NCI-H1417 (cell line): ENCODE data around the gene WIPI1.
A peak's percentile ranks its signal among the peaks of the same experiment; 100 is the strongest.
"Not testable (repeated sequence)": the region's sequence is repeated elsewhere in the genome, so short reads cannot be mapped to it uniquely, and the experiment has no call there.

ENCODE experiments used
- DNase-seq, 3 experiments: peaks; one replicate each; lab custom pipeline; 2025; lab: John Stamatoyannopoulos, UW

WIPI1 gene, protein sequence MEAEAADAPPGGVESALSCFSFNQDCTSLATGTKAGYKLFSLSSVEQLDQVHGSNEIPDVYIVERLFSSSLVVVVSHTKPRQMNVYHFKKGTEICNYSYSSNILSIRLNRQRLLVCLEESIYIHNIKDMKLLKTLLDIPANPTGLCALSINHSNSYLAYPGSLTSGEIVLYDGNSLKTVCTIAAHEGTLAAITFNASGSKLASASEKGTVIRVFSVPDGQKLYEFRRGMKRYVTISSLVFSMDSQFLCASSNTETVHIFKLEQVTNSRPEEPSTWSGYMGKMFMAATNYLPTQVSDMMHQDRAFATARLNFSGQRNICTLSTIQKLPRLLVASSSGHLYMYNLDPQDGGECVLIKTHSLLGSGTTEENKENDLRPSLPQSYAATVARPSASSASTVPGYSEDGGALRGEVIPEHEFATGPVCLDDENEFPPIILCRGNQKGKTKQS

DNA sequence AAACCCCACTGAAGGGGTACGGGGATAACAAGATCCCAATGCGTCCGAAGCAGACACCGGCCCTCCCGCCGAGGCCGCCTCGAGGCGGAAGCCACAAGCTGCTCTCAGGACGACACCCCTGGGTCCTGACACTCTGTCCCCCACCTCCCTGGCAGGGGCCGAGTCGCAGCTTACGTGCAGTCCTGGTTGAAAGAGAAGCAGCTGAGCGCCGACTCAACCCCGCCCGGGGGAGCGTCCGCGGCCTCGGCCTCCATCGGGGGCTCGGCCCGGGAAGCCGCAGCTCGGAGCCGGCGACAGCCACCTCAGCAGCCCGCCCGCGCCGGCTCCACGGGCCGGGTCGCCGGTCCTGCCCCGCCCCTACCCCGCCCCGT, at the start of gene WIPI1:
WIPI1 (minus strand) TSS at position 329 of the 371 bp plus-strand sequence; CDS start at position 254, 75 bp downstream.
- peak in 2 of 3 experiments; percentile 79 to 81 for DNase-seq

GRCh38 chr17:68505951-68506350, 48.7 kb upstream of the WIPI1 start:
- no peak for DNase-seq

DNA sequence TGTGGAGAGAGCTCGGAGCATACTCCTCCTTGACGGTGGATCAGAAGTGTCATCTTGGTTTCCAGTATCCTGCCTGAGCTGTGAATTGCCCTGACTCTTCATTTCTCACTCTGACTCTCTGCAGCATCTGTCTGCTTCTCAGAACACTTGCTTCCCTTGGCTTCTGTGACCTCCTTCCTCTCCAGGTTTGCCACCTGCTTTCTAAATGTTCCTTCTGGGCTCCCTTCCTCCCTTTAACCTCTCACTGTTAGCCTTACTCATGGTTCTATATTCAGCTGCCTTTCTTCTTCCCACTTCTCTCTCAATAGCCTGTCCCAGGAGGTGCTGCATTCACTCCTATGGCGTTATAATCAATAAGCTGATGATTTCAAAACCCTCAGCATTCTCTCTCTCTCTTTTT, 43.8 kb upstream of the WIPI1 start:
- DNase-seq = no peak

DNA sequence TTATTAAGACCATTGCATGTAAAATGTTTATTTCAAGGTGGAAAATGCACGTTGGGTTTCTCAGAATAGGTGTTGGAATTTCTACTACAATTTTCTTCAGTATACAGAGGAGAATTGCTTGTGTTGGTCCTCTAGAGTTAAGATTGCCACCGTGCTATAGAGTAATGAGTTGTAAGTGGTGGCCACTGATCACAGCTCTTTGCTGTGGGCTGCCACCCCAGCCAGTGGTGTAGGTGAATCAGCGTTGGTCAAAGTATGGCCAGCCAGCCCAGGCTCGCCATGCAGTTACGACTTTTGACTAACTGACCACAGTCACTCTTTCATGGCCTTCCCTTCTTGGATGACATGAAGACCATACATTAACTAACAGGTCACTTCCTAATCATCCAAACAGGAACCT, 42.3 kb upstream of the WIPI1 start:
- no peak for DNase-seq

DNA sequence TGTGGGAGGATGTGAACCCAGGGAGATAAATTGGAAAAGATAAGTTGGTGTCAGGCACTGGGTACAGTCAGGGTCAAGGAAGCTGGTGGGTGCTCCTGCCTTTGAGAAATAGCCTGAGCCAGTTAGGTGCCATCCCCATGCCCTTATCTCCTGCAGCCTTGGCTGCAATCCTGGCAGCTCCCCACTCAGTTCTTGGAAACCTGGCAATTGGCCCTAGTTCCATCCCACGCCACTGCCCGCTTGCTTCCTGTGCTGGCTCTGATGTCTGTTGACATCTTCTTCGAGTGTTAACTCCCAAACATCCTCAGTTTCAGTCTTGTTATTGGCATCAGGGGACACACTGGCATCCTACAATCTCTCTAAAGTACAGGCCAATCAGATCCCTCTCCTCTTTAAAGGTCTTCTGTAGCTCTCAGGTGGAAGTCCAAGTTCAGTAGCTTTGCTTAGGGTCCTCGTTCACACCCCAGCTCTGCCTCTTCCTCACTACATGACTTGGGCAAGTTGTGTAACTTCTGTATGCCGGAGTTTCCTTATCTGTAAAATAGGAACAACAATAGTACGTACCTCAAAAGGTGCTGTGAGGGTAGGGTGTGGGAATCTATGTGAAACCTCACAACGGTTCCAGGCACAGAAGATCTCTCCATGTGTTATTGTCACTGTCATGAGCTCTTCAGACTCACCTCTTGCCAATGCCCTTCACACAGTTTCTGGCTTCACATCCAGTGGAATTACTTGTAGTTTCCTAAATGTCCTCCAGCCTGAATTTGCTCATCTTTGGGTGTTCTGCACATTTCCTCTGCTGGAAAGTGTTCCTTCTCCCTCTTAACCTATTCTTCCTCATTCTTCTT, 41.4 kb upstream of the WIPI1 start:
- no peak for DNase-seq

DNA sequence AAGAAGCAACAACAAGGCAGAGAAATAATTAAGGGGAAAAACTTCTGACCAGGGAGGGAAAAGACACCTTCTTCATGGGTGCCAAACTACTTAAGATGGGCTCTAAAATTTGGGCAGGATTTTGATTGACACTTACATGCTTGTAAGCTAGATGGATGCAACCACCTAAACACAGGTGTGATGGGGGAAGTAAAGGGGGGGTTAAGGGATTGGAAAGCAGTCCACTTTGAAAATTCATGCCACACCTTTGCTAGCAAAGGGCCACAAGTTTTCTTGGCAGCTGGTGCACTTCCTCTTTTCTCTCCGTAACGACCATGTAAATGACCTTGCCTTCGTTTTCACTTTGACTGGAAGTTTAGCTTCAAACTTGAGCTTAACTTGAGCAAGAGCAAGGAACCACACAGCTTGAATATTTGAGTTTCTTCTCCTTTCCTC, 40.6 kb upstream of the WIPI1 start:
- no peak for DNase-seq

DNA sequence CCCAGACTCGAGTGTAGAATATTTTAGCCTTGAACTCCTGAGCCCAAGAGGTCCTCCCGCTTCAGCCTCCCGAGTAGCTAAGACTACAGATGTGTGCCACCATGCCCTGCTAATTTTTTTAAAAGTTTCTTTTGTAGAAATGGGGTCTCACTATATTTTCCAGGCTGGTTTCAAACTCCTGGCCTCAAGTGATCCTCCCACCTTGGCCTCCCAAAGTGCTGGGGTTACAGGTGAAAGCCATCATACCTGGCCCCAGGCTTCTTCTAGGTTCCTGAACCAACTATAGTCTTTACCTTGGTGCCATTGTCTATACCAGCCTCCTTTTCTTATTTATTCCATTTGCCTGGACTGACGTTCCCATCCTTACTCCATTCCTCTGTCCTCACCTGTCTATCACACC, 37.8 kb upstream of the WIPI1 start:
- no peak for DNase-seq

- DNase-seq = not testable (repeated sequence)
These were observed 35.2 kb upstream of the WIPI1 start for GRCh38 chr17:68492394-68493054.

- peak in 1 of 3 experiments; percentile 6 for DNase-seq
These were observed 34.3 kb upstream of the WIPI1 start for GRCh38 chr17:68491381-68492231.

GRCh38 chr17:68489919-68490318, 32.6 kb upstream of the WIPI1 start:
- DNase-seq = no peak

- no peak for DNase-seq
These were observed 27.2 kb upstream of the WIPI1 start for GRCh38 chr17:68484458-68484857.

DNA sequence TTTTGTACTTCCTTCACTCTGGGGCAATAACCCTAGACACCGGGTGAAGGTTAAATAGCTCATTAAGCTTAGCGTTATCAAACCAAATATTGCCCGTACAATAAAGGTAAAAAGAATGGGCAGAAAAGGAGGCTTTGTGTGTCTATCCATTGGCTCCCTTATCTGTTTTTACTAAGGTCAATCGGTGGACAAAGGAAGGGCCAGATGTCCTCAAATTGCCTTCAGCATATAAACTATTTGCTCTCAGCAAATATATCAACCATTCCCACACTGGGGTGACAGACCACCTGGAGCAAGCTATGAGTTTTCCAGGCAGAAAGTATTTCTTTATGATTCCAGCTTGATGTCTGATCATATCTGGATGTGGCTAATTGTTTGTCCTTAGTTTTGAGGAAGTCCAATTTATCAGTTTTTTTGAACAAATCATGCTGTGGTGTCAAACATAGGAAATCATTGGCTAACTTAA, 25.3 kb upstream of the WIPI1 start:
- DNase-seq = peak in 1 of 3 experiments; percentile 21

- DNase-seq = no peak
These were observed 23.6 kb upstream of the WIPI1 start for GRCh38 chr17:68480885-68481284.

- DNase-seq = no peak
These were observed 13.7 kb upstream of the WIPI1 start for GRCh38 chr17:68470961-68471360.

DNA sequence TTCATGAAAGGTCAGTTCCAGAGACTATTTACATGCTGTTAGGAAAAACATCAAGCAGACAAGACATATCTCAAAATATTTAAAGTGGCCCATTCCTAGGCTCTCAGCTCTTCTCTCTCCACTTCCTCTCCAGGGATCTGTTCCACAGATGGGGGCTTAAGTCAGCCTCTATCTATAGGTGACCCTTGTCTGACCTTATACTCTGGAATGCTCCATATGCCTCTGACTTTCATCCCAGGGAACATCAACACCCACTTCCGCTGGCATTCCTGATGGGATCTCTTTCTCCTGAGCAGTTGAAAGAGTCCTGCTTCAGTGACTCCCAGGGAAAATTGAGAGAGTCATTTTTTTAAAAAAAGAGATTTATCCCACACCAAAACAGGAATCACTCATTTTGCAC, 11.5 kb upstream of the WIPI1 start:
- DNase-seq = no peak

GRCh38 chr17:68468334-68468733, 11.0 kb upstream of the WIPI1 start:
- no peak for DNase-seq

DNA sequence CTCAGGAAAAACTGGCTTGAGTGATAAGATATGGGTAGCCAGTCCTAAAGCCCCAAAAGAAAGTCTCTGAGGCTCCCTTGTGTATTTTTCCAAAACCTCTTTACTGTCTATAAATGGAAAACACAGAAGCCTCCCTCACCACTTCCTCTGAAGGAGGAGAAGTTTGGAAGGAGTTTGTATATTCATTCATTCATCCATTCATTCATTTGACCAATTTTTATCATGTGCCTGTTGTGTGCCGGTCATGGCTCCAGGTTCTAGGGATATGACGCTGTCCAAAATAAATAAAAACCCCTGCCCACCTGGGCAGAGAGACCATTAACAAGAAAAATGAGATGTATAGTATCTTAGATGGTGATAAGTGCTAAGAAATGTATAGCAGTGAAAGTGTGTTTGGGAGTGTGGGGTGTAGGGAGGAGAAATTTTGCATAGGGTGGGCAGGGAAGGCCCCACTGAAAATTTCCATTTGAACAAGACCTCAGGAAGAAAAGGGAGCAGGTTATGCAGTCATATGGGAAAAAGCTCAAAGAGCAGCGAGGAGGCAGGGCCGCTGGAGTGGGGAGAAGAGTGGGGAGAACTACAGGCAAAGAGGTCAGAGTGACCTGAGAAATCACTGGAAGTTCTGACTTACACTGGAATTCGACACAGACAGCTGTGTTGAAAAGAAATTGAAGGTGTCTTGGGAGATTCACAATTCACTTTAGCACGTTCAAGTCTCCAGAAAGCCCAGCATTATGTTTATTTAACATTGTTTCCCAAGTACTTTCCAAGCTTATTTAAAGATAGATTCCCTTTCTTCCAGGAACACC, 6.1 kb upstream of the WIPI1 start:
- DNase-seq = no peak

- peak; percentile 74 to 93 (median 89) for DNase-seq
These were observed 5.3 kb upstream of the WIPI1 start for GRCh38 chr17:68462381-68463210.

DNA sequence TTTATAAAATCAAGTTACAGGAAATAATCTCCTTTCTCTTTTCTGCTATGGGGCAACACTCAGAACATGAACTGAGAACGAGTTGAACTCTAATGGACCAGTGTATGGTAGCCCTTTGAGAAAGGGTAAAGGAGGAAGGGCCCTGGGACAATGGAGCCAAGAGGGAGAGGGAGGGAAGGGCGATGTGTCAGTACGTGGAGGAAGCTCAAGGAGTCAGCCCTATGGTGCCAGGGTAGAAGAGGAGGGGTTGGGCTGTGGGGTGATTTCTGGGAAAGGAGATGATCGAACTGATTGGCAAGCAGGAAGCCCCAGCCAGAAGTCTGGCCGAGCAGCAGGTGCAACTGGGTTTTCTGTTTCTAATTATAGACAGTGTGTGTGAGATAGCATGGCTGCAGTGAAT, 4.3 kb upstream of the WIPI1 start:
- peak in 2 of 3 experiments; percentile 48 to 78 for DNase-seq
